Activated gamma-delta T cell treated with anti-CD3 and anti-CD28 coated beads, Interleukin-2, amount 50 U/mL, for 16 hours (primary cell): Measurements from ENCODE around the gene SLC25A31.

ENCODE experiments used
- DNase-seq: peaks from one replicate; pipeline ENCODE4 v3.0.0-alpha.2; 2020; ENCODE audit warnings: low read depth

Gene SLC25A31

GRCh38 chr4:127730142-127730913 lies at the start of gene SLC25A31:
TSS of gene SLC25A31 (plus strand) at chr4:127730400. CDS start at chr4:127730546, 146 bp downstream.
- no peak for DNase-seq

GRCh38 chr4:127685292-127685691 lies 44.9 kb upstream of the SLC25A31 start:
- DNase-seq: no peak

- DNase-seq: no peak
Observed at GRCh38 chr4:127686658-127687057, 43.5 kb upstream of the SLC25A31 start.

DNA sequence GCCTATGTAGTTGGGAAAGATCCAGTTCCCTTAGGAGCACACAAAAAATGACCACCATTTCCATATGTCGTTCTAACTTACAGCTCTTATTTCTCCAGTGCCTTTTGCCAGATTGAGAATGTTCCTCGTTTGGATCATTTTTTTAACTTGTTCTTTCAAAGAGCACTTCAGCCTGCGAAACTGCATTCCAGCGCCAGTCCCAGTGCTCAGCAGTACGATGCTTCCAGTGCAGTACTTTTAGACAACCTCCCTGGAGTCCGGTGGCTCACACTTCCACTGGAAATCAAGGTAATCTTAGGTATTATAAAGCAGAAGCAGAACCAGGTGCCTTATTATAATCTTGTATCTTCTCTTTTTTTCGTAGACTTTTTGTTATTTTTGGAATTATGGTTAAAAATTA lies 42.6 kb upstream of the SLC25A31 start:
- no peak for DNase-seq

GRCh38 chr4:127698789-127699200 lies 31.4 kb upstream of the SLC25A31 start:
- no peak for DNase-seq

DNA sequence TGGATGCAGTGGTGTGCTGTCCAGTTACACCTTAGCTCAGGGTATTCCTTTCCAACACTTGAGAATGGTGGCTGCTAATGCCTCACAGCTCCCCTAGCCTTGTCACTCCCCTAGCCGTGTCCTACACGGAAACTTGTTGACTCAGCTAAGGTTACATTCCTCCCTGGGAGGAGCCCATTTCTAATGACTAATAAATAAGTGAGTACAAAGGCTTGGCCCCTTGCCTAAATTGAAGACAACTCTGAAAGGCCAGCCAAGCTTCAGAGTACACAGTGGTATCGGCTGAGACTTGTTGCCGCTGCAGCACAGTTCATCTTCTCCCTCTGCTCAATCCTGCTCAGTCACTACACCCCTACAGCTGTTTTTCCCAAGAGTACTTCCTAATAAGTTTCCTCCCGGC lies 21.2 kb upstream of the SLC25A31 start:
- DNase-seq: no peak

DNA sequence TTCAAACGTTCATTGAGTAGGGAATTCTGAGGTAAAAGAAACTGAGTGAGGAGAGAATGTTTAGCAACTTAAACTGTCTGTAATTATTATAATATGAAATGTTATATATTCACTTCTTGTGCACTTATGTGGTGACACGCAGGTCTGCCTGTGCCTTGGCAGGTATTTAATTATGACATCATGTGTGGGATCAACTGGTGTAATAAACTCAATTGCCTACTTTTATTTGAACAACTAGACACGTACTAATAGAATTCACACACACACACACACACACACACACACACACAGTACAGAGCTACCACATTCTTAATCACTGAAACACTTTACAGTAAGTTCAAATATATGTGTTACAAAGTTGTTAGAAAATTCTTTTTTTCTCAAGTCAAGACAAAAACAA lies 20.7 kb upstream of the SLC25A31 start:
- DNase-seq: no peak

GRCh38 chr4:127731406-127731805 lies 1.2 kb downstream of the SLC25A31 start:
- no peak for DNase-seq

DNA sequence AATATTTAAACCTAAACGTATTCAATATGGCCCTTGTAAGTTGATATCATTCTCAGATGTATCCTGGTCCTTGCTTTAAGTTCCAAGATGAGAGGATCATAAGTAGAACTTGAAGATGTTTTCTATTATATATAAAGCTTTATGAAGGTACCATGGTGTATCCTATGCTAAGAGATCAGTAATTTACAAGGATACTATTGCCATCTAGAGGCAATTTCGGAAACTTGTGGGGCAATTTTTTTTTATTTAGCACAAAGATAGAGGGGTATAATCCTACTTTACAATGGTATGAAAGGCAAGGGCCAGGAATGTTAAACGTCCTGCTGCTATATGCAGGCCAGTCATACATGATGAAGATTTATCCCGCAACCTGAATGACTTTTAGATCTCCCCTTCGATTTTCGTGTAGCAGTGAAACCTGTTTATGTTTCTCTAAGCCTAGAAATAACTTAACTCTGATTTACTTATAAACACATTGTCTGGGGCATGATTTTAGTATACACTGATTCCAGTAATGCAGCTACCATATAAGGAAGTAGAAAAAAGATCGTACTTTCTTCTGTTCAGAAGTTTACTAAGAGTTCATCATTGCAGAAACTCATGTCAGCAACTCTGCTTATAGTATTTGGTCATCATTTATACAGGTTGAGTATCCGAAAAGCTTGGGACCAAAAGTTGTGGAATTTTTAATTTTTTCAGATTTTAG lies 2.6 kb downstream of the SLC25A31 start:
- no peak for DNase-seq

GRCh38 chr4:127734976-127735375 lies 4.8 kb downstream of the SLC25A31 start:
- no peak for DNase-seq

DNA sequence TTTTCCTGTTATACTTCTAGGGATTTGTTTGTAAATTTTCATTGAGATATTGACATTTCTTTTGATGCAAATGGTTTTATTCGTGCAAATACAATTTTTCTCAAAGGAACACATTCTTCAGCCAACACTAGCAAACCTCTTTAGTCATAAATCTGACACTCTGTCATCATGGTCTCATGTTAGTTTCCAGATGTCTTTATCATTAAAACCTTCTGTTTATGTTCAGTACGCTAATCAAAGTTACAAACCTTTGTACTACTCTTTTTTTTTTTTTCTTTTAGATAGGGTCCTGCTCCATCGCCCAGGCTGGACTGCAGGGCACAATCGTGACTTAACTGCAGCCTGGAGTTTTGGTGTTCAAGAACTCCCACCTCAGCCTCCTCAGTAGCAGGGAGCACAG lies 7.1 kb downstream of the SLC25A31 start:
- DNase-seq: no peak

DNA sequence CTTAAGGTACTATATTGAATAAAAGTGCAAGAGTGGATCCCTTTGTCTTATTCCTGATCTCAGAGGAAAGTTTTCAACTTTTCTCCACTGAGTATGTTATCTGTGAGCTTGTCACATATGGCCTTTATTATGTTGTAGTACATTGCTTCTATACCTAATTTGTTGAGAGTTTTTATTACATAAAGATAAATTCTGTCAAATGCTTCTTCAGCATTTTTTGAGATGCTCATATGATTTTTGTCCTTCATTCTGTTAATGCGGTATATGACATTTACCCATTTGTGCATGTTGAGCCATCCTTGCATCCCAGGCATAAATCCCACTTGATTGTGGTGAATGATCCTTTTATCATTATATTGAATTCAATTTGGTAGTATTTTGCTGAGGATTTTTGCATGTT lies 11.0 kb downstream of the SLC25A31 start:
- DNase-seq: no peak

- no peak for DNase-seq
Observed at GRCh38 chr4:127747883-127748282, 17.7 kb downstream of the SLC25A31 start.

DNA sequence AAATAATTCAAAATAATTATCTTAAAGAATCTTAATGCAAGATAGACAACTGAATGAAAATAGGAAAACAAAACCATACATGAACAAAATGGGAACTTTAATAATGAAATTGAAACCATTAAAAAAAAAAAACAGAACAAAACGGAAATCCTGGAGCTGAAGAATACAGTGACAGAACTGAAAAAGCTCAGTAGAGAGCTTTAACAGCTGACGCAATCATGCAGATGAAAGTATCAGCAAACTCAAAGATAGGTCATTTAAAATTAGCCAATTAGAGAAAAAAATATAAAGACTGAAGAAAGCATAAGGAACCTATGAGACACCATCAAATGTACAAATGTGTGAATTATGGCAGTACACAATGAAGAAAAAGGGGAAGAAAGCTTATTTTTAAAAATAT lies 18.8 kb downstream of the SLC25A31 start:
- no peak for DNase-seq

DNA sequence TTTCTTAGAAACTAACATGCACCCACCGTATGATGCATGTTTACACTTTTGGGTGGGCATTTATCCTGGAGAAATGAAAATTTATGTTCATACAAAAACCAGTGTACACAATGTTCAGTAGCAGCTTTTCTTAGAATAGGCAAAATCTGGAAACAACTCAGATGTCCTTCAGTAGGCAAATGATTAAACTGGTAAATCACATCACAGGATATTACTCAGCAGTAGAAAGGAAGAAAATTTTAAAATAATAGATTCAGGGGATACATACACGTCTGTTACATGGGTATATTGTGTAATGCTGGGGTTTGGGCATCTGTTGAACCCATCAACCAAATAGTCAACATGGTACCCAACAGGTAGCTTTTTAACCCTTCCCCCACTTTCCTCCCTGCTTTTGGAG lies 26.7 kb downstream of the SLC25A31 start:
- no peak for DNase-seq

DNA sequence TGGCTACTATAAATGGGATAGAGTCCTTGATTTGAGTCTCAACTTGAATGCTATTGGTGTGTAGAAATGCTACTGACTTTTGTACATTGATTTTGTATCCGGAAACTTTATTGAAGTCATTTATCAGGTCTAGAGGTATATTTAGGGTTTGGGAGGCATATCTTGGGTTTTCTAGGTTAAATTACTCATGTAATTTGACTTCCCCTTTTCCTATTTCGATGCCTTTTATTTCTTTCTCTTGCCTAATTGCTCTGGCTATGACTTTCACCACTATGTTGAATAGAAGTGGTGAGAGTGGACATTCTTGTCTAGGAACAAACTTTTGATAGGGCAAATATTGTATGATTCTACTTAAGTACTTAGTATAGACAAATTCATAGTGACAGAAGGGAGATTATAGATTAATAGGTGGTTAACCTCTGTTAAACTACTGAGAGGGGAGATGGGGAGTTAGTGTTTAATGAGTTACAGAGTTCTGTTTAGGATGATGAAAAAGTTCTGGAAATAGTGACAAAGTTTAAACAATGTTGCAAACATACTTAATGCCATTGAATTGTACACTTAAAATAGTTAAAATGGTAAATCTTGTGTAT lies 29.1 kb downstream of the SLC25A31 start:
- DNase-seq: no peak

DNA sequence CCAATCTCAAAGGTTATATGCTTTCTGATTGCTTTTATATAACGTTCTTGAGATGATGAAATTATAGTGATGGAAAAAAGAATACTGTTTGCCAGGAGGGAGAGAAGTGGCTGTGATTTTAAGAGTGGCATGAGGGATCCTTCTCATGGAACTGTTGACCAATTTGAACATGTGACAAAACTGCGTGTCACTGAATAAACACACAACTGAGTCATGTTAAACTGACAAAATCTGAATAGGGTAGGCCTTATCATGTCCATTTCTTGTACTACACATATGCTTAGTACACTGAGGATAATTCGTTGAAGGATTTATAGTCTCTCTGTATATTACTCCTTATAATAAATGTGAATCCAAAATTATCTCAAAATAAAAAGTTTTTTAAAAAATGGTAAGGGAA lies 29.7 kb downstream of the SLC25A31 start:
- no peak for DNase-seq

DNA sequence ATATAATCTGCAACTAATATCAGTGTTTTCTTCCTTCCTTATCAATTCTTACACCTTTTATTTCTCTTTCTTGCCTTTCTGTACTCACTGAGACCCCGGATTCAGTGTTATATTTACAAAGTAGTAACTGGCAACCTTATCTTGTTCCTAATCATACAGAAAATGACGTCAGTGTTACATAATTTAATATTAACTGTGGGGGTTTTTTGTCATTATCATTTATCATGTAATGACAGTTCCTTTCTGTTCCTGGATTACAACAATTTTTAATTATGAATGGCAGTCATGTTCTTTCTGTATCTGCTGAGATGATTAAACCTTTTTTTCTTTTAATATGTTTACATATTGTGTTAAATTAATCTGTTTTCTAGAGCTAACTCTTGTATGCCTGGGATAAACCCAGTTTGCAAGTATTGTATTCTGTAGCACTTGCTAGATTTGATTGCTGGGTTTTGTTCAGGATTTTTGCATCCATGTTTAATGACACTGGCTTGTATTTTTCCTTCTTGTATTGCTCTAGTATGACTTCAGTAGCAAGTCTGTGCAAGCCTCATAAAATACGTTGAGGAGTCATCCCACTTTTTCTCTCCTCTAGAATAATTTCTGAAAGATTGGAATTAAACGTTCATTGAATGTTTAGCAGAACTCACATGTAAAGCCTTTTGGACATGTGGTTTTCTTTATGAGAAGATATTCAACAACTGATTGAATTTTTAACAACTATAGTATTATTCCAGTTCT lies 41.5 kb downstream of the SLC25A31 start:
- no peak for DNase-seq

GRCh38 chr4:127772769-127773671 lies 42.8 kb downstream of the SLC25A31 start:
- DNase-seq: no peak

GRCh38 chr4:127775843-127776242 lies 45.6 kb downstream of the SLC25A31 start:
- DNase-seq: no peak

DNA sequence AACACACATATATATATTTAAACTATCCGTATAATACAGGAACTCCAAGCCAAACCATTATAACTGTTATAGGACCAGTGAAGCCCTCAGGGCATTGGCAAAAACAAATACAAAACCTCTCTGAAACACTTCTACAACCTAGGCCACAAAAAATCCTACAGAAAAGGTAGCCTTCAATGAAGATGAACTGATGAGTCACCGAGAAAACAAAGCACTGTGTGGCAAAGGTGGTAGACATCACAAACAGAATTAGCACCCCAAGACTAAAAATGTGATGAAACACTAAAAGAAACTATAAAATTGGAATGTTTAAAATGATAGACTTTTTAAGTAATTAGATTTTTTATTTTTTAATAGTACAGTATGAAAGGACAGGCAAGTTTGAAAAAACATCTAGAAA lies 46.4 kb downstream of the SLC25A31 start:
- DNase-seq: no peak
